GM12801 (cell line): ENCODE measurements around the gene ARHGAP45.

Experiments
- CTCF ChIP-seq: IDR thresholded peaks from one replicate; pipeline ENCODE4 v1.5.1; 2011; ENCODE audit warnings: control low read depth; ENCODE audit not compliant: insufficient read length; ENCODE audit errors: extremely low read depth

ARHGAP45 gene

GRCh38 chr19:1062387-1063029 lies 4.5 kb upstream of the ARHGAP45 start:
- TF ChIP-seq CTCF: no peak

GRCh38 chr19:1063030-1063908 lies 3.7 kb upstream of the ARHGAP45 start:
- TF ChIP-seq CTCF: no peak

GRCh38 chr19:1063909-1064660 lies 2.9 kb upstream of the ARHGAP45 start:
- no peak for TF ChIP-seq CTCF

GRCh38 chr19:1064661-1065605 lies 2.0 kb upstream of the ARHGAP45 start:
- no peak for TF ChIP-seq CTCF

GRCh38 chr19:1065606-1066109 lies 1.3 kb upstream of the ARHGAP45 start:
- TF ChIP-seq CTCF: no peak

GRCh38 chr19:1066251-1066747 lies 668 bp upstream of the ARHGAP45 start:
- no peak for TF ChIP-seq CTCF
